ENCODE results near the gene TMEM37. TPM values are rescaled to one million over a fixed set of nuclear protein-coding genes. Genes with fewer than 3 reads are reported as not detected.

TMEM37 gene
- total and polyA plus RNA-seq, 4 donors = 17.6 to 125 (median 37.4) TPM

GRCh38 chr2:119414894-119415293, 16.8 kb upstream of the TMEM37 start (continued):
- no peak for TF ChIP-seq ZBTB33 (IDR thresholded peaks at IDR 0.05)
- TF ChIP-seq SP1 (IDR thresholded peaks at IDR 0.05) = no peak
- TF ChIP-seq ATF3 (IDR thresholded peaks at IDR 0.05) = no peak
- TF ChIP-seq MAX (IDR thresholded peaks at IDR 0.05) = no peak
- TF ChIP-seq EGR1 (IDR thresholded peaks at IDR 0.05; ENCODE audit: low read depth in 2 of 2) = no peak
- TF ChIP-seq FOXA1 (IDR thresholded peaks at IDR 0.05) = no peak
- TF ChIP-seq TAF1 (conservative IDR thresholded peaks at IDR 0.05) = no peak
- no peak for TF ChIP-seq RXRA (IDR thresholded peaks at IDR 0.05)
- no peak for TF ChIP-seq JUND (IDR thresholded peaks at IDR 0.05)
- no peak for TF ChIP-seq NR2F2 (IDR thresholded peaks at IDR 0.05)
- no peak for TF ChIP-seq FOXA2 (IDR thresholded peaks at IDR 0.05)

GRCh38 chr2:119415630-119416029, 16.0 kb upstream of the TMEM37 start:
- WGBS = 95% methylated on average over 1 of the region's 1 CpG
- H3K4me1 ChIP-seq (ENCODE audit: control insufficient read depth in 4 of 4, insufficient read depth in 4 of 4, low read length in 3 of 4) = no peaks in the 10 kb centered on the region

More at GRCh38 chr2:119415630-119416029, 16.0 kb upstream of the TMEM37 start:
- no peaks in the 10 kb centered on the region for H3K36me3 ChIP-seq (ENCODE audit: control insufficient read depth in 4 of 4, insufficient read depth in 3 of 4, low read depth in 1 of 4, low read length in 3 of 4)
- no peak for DNase-seq (ENCODE audit: low spot score)
- no peak overlapping the region for H3K9ac ChIP-seq (ENCODE audit: low read depth in 1 of 2, low read length in 2 of 2)
- H3K9me3 ChIP-seq (ENCODE audit: control insufficient read depth in 4 of 4, low read length in 3 of 4) = no peaks in the 10 kb centered on the region
- TF ChIP-seq HNF4A (conservative IDR thresholded peaks at IDR 0.05) (no peak), RAD21 (IDR thresholded peaks at IDR 0.05) (no peak), REST (IDR thresholded peaks at IDR 0.05) (no peak), ATF3 (IDR thresholded peaks at IDR 0.05) (no peak), NR2F2 (IDR thresholded peaks at IDR 0.05) (no peak)
- no peak overlapping the region for H3K27ac ChIP-seq (ENCODE audit: low read depth in 1 of 2, low read length in 2 of 2)
- H3K4me3 ChIP-seq (ENCODE audit: low read depth in 1 of 3, low read length in 3 of 3) = no peak overlapping the region
- H3K27me3 ChIP-seq (ENCODE audit: control insufficient read depth in 4 of 4, insufficient read depth in 4 of 4, low read length in 3 of 4) = no peaks in the 10 kb centered on the region

Data from liver (tissue), 9 donors.